DOHH2 (cell line): Measurements from ENCODE around the gene ZP3.

ENCODE experiments used
- CTCF ChIP-seq: fragments of 200-600 bp; sonication (generic); IDR thresholded peaks from one replicate; pipeline ENCODE4 v1.5.1; 2014; ENCODE audit warnings: antibody characterized with exemption, mild to moderate bottlenecking, low read depth, low read length; ENCODE audit not compliant: poor library complexity, severe bottlenecking
- EZH2phosphoT487 ChIP-seq: fragments of 200-600 bp; sonication (generic); IDR thresholded peaks from 2 replicates; pipeline ENCODE4 v1.6.1; 2017; ENCODE audit warnings: borderline replicate concordance, mild to moderate bottlenecking, antibody characterized with exemption, low read length, moderate library complexity, mixed read lengths

- no peak for TF ChIP-seq CTCF
- no peak for TF ChIP-seq EZH2phosphoT487
These were observed 2.9 kb downstream of the ZP3 start for GRCh38 chr7:76427635-76428034.
